Right lung (tissue), 5 donors: Measurements from ENCODE around the gene DOK1. TPM values are rescaled to one million over a fixed set of nuclear protein-coding genes. Genes with fewer than 3 reads are reported as not detected.

Source experiments
- DNase-seq, 2 donors: peaks; one replicate each; pipeline ENCODE4 v3.0.0-alpha.2; 2013
- polyA plus RNA-seq, 5 donors: library from polyadenylated mRNA; unstranded; fragments of 120-200 nt; gene quantifications; one replicate each; pipeline versions ENCODE4 v1.2.1 to v1.2.3, GENCODE V29; 2013; ENCODE audit warnings: inconsistent platforms in 1 of 5, low replicate concordance in 1 of 5; ENCODE audit not compliant: insufficient read length in 5 of 5, insufficient read depth in 1 of 5

The DOK1 gene
- polyA plus RNA-seq, 5 donors, result 7.7 to 11.8 (median 9.7) TPM

DNA sequence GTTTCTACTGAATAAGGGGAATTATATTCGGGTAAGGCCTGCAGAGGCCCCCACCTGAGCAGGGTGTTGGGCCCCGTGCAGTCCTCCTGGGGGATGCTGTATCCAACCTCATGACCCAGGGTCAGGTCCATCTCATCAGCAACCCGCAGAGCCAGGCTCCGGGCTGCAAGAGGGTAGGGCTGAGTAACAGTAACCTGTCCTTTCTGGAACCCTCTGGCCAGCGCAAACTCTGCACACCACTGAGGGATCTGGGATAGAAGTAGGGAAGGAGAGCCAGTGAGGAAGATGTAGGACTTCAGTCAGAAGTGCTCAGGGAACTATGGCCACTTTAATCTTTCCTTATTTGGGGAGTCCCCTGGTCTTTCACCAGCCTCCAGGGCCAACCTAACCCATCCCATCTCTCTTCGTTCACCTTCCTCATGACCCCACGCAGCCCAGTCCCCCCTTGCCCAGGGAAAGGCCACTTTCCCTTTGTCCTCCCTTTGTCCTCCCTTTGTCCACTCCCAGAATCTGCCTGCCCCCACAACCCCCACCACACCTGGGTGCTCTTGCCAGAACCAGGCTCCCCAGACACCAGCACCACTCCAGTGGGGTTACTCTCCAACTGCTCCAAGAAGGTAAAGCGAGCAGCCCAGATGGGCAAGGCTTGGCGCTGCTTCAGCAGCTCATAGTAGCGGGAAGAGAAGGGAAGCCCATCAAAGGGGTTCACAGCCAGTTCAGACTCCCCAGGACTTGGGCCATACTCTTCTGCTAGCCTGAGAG is 29.4 kb upstream of the DOK1 start:
- no peak for DNase-seq

DNA sequence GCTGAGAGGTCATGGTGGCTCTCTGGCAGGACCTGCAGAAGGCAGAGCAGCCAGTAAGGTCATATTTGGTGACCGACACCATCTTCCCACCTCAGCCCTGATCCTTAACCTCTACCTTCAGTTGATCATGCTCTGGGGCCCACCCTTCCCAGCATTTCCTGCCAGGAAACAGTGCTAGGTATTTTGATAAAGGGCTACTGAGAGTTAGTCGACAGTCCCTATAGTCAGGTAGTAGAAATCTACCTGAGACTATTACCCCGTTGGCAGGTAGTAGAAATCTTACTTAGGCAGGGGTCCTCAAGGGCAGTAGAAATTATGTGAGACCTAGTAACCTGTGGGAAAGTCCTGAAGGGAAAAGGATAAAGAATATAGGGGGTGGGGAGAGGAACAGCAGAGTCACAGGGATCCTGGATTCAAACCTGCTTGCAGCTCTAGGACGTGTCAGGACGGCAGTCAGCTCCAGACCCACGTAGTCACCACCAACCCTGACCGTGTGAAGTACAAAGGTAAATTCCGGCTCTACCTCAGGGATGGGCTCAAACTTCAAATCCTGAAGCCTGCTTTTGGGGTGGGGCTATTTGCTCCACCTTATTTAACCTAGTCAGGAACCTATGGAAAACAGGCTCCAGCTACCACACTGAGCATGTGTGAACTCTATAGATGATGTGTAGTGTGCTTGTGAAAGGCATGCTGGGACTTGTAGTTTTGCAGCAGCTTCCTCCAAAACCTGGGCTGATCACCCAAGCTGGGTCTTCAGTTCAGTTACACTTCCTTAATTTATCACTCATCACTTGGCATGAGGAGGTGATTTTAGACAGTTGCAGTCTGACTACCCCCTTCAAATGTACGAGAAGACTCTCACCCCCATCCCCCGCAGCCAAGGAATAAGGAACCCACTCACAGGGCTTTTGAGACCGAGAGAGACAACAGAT is 28.5 kb upstream of the DOK1 start, which contains the start of gene DQX1:
Gene DQX1 (minus strand): TSS at position 515 of the 932 bp plus-strand sequence. CDS start 502 bp downstream, at position 13.
- DNase-seq, result no peak

DNA sequence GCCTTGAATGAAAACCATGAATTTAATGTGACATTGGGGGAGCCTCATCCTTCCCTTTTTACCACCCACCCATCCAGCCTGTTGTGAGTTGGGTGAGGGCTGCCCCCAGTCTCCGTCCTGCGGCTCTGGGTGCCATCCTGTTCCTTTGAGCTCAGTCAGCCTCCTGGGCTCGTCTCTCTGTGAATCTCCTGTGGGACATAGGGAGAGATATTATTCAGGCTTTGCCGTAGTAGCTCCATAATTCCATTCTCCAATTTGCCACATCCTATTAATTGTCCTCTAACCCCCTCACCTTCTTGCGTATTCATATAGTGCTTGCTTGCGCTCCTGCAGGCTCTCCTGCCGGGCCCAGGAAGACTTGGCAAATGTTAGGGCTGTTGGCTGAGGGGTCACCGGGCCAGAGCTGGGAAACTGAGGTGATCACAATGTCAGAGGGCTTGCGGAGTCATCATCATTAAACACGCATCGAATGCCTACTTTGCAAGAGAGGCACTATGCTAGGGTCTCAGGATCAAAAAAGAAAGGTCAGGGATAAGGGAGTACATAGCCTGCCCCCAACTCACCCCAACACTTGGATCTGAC is 27.8 kb upstream of the DOK1 start:
- no peak for DNase-seq

DNA sequence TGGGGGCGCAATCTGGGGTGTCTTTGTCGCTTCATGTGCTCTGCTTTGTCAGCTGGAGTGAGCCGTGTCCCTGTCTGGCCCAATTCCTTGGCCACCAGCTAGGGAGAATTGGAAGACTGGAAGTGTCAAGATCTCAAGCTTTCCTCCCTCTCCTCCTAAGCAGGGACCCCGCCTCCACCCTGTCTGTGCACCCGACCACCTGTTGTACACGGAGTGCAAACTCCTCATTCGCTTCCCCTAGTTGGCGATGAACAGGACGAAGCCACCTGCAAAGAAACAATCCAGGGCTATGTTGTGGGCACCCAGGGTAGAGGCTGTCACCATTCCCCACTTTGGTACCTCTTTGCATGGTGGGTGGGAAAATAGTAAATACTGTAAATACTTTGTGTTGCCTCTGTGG is 26.8 kb upstream of the DOK1 start:
- no peak for DNase-seq

DNA sequence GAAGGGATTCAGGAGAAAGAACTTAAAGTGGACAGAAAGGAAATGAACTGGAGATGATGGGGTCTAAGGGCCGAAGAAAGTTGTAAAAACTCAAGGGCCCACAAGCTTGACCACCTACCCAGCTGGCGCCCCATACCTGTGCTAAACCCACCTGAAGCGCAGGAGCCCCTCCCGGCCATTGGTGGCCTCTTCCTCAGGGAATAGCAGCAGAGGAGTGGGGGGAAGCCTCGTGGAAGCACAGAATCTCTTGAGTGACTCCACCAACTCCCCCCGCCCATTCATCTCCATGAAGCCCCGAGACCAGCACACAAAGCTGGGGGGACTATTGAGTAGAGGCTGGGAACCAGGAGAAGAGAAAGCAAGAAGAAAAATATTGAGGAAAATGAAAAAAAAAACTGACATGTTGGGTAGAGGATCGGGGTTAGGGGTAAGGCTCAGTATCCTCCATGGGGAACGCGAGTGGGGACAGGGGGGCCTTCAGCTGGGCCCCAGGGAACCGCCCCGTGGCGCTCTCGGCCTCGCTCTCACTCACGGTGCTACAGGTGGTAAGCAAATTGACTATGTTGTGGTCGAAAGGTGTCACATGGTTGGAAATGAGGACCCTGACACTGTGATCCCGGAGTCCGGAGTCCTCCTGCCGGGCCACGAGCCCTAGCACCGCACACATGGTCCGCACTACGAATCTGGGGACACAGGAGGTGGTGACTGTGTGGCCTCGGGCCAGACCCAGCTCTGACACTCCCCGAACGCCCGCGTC is 25.7 kb upstream of the DOK1 start:
- DNase-seq, result no peak

DNA sequence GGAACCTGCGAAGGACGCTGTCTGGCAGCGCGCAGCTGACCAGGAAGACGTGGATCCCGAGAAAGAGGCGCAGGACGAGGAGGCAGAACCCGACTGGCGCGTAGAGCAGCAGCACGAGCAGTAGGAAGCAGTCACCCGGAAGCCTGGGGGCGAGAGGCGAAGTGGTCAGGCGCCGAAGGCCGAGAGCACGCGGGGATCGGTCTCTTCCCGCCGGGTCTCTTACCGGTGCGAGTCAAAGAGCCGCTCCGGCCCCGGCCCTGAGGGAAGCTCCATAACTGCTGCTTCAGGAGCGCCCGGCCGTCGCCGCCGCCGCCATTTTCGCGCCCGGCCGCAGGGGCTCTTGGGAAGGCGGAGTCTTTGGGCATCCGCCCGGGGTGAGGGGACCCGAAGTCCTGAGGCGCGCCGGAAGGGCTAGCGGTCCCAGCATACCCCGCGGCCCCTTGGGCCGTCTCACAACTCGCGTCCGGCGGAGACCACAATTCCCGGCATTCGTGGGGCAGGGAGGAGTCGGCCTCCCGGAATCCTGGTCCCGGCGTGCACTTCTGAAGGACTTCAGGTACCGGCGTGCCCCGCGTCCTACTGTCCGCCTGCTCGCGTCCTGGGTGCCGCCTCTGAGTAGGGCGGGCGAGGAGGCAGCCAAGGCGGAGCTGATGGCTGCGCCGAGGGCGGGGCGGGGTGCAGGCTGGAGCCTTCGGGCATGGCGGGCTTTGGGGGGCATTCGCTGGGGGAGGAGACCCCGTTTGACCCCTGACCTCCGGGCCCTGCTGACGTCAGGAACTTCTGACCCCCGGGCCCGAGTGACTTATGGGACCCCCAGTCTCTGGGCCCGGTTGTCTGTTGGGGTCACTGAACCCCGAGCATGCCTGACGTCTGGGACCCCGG is 24.9 kb upstream of the DOK1 start, which contains the start of the genes AUP1 and HTRA2:
Gene AUP1 (minus strand): TSS at position 350 of the 882 bp plus-strand sequence. CDS start 77 bp downstream, at position 273.
Gene HTRA2 (plus strand): TSS at position 577 of the 882 bp plus-strand sequence. CDS start 74 bp downstream, at position 651.
- DNase-seq, result peak; percentile 97 to 98

DNA sequence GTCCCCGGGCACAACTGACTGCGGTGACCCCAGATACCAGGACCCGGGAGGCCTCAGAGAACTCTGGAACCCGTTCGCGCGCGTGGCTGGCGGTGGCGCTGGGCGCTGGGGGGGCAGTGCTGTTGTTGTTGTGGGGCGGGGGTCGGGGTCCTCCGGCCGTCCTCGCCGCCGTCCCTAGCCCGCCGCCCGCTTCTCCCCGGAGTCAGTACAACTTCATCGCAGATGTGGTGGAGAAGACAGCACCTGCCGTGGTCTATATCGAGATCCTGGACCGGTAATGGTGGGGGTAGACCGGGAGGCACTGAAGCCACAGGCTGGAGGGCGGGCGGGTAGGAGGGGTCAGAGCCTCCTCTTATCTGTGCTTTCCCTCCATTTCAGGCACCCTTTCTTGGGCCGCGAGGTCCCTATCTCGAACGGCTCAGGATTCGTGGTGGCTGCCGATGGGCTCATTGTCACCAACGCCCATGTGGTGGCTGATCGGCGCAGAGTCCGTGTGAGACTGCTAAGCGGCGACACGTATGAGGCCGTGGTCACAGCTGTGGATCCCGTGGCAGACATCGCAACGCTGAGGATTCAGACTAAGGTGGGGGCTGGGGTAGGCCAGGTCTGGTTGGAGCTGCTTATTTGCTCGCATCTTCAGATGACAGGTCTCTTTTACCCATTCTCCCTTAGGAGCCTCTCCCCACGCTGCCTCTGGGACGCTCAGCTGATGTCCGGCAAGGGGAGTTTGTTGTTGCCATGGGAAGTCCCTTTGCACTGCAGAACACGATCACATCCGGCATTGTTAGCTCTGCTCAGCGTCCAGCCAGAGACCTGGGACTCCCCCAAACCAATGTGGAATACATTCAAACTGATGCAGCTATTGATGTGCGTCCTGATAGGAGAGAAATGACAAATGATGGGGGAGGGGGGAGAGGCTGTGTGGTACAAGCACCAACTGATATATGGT is 24.0 kb upstream of the DOK1 start:
- DNase-seq, result no peak

DNA sequence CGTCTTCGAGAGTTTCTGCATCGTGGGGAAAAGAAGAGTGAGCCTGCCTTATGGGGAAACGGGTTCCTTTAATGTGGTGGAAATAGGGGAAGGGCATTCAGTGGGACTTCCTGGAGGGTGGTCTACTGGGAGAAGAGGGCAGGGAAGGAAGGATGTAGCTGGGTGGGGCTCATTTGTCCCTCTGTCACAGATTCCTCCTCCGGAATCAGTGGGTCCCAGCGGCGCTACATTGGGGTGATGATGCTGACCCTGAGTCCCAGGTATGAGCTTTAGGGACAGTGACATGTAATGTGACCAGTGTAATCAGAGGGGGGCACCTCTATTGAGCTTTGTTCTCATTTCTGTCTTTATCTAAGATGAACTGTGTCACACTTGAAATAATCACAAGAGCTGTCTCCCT is 22.9 kb upstream of the DOK1 start:
- DNase-seq, result no peak

DNA sequence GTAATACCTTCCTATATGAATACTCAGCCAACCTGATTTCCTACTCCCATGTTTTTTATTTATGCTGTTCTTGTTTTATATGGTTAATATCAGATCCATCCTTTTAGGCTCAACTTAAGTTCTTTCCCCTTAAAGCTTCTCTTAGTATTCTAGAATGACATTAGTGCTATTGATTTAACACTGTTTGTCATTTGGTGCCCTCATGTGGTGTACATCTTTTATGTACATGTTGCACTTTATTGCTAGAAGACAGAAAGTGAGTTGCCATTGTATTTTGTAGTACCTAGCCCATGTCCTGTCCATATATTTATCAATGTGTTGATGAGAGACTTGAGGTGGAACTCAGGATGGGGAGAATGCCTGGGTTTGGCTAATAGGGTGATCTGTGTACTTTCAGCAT is 22.3 kb upstream of the DOK1 start:
- no peak for DNase-seq

DNA sequence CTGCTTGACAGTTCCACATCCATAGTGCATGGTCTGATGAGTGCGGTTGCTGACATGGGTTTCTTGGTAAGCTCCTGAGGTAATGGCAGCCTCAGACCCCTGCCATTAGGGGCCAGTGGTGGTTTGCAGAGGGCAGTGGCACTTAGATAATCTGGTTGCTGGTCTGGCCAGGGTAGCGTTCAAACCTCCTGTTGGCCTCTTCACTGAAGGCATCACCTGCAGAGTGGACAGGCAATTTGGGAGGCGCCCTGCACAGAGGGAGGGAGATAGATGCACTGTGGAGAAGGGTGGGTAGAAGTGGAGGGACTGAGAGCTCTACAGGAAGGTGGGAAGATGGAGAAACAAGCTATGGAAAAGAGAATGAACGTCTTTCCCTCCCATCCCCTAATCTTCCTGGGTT is 21.1 kb upstream of the DOK1 start:
- no peak for DNase-seq

DNA sequence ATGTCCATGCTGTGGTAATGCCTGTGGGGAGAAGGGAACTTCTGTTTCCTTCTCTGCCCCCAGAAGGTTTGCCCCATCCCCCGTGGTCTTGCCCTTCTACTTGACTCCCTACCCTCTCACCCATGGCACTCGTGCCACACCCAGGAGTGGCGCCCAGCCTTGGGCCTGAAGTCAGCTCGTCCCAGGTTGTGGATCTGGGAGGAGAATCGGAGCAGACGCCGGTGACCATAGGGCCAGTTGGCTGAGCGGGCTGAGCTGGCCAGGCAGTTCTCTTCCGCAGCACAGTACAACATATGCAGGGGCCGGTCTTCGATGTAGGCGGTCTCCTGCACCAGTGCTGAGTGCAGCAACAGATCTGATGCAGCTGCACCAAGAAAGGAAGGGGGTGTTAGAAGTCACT is 20.1 kb upstream of the DOK1 start:
- no peak for DNase-seq

DNA sequence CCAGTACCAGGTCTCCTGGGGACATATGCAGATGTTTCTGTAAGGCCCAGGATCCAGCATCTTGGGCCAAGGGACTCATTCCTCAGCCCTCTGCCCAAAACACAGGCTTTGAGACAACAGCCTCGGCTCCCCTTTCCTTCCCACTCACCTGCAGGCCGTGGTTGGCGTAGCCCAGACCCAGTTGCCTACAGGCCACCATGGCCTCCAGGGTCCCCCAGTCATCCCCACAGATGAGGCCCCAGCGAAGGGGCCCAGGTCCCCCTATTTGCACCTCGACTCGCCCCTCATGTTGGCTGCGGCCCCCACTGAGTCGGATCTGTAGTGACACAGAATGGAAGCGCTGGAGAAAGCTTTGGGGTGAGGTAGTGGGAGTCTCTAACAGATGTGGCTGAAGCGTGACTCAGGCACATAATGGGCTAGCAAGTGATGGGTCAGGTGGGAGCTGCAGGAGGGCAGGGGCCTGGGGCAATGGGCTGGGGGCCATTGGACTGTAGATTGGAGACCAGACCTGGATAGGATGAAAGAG is 19.0 kb upstream of the DOK1 start:
- no peak for DNase-seq

DNA sequence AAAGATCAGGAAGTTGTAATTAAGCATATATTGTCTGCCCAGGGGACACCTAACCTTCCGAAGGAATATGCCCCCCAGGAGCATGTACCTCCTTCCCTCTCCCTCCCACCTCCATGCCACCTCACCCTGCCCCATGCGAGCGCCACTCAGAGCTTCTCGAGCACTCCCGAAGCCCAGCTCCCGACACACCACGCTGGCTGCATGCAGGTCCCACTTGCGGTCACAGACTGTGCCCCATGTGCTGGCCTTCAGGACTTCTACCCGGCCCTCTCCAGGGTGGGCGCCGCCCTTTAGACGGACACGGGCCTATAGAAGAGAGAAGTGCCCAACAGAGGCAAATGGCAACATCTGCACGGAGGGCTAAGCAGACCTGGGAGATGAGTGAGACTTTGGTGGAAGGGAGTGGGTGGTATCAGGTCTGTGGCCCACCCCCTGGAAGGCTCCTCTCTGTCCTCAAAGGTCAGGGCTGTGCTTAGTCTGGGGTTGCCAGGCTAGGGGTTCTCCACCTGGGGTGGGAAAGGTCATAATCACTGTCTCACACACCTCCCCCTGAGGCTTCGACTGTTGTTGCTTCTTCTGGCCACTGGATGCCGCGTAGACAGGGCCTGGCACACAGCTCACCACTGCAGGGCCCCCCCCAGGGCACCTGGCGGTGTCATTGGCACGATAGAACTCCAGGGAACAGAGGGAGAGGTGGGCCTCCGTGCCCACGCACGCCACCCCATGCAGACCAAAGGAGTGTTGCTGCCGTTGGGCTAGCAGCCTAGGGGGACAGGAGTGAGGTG is 18.2 kb upstream of the DOK1 start:
- DNase-seq, result no peak

DNA sequence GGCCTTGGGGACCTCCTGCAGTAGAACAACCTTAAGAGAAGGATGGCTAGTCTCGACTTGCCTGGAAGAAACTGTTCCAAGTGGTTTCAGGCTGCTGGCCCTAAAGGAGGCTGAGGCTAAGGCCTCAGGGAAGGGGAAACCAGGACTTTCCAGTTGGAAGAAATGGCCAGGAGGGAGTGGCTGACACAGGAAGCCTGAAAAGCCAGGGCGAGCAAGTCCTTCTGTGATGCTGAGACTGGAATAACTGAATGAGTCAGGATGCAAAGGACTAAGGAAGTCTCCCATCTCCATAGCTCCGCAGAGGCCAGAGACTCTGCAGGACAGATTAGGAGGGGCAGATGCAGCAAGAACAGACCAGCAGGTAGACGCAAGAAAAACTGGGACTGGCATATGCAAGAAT is 17.4 kb upstream of the DOK1 start:
- DNase-seq, result no peak

DNA sequence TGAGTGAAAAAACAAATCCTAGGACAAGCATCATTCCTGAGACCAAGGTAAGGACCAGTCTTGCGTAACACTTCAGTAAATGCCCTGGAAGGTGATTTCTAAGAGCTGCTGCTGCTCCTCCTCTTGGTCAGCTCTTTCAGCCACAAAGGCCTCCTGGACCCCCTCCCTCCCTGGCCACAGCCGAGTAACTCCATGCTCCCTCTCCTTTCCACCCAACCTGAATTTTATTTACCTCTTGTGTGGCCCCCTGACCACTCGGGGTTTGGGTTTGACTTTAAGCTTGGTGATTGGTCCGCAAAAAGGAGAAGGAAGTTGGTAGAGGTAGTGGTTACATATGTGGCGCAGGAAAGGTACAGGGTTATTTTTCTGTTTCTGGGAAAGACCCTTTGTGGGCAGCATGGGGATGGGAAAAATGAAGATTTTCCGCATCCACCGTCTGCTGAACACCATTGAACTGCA is 15.6 kb upstream of the DOK1 start:
- no peak for DNase-seq

DNA sequence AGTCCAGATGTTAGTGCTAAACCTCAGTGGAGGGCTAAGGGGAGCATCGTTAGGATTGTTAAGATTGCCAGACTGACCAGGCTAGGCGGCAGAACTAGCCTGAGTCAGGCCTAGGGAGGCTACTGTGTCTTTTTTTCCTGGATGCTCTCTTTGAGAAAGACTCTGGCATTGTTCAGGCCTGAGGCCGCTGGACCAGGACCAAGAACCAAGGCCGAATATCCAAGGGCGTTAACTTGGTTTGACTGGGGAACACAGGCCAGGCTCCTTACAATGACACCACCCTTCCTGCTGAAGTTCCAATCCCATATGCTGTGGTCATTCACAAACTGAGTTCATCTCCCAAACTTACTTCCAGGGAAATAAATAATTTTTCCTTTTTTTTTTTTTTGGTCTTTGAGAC is 14.2 kb upstream of the DOK1 start:
- no peak for DNase-seq

DNA sequence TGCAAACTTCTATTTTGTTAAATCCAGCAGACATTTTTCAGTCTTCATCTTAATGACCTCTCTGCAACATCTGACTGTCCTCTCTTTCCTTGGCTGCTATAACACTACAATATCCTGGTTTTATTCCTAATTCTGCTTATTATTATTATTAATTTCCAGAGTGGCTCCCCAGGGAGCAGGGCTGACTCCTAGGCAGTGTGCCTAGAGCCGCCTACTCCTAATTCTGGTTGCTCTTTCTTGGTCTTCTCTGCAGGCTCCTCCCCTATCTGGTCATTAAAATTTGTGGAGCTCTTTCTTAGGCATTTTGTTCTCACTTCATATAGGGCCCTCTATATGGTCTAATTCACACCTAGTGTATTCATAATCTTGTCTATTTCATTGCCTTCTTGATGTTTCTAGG is 11.5 kb upstream of the DOK1 start:
- no peak for DNase-seq

DNA sequence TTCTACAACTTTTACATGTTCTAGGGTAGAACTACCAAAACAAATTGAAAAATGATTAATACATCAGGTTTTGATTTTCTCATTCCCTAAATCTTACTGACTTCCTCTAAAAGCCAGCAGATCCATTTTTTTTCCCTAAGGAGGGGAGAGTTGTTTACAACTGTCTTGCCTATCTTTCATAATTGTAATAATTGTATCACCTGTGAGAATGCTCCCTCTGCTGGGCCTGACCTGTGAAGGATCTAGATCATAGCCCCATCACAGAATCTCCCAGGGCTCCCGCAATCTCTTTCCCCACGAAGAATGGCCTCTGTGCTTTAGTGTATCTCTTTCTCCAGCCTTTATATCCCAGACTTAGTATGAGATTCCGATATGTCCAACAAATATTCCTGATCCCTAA is 9.9 kb upstream of the DOK1 start:
- no peak for DNase-seq
